Ramos (cell line): ENCODE results near the gene USP3.
"Not testable (repeated sequence)": the region's sequence is repeated elsewhere in the genome, so short reads cannot be mapped to it uniquely, and the experiment has no call there.

Source experiments
- in situ Hi-C: fragments of 300-500 bp; cut with MboI; formaldehyde crosslinking; loops from one replicate; pipeline ENCODE4 v1.14.3; 2022; ENCODE audit warnings: low sequenced_read_pairs; ENCODE audit not compliant: unreplicated experiment

Gene USP3

GRCh38 chr15:63600001-63600615, 95.7 kb downstream of the USP3 start:
- in situ Hi-C loops: loop anchor here (10.0 kb wide), 2 partner anchors 295 to 465 kb away; no protein-coding TSS in a partner anchor

- in situ Hi-C loops: loop anchor here (10.0 kb wide), 2 partner anchors 294 to 464 kb away; no protein-coding TSS in a partner anchor
Measured at GRCh38 chr15:63600616-63601025, 96.2 kb downstream of the USP3 start.

GRCh38 chr15:63601026-63601703, 96.8 kb downstream of the USP3 start:
- in situ Hi-C loops: loop anchor here (10.0 kb wide), 2 partner anchors 294 to 464 kb away; no protein-coding TSS in a partner anchor

- in situ Hi-C loops: loop anchor here (10.0 kb wide), 2 partner anchors 293 to 463 kb away; no protein-coding TSS in a partner anchor
Measured at GRCh38 chr15:63601704-63602185, 97.4 kb downstream of the USP3 start.

- in situ Hi-C loops: loop anchor here (10.0 kb wide), 2 partner anchors 292 to 462 kb away; no protein-coding TSS in a partner anchor
Measured at GRCh38 chr15:63602595-63602994, 98.2 kb downstream of the USP3 start.

- in situ Hi-C loops: loop anchor here (10.0 kb wide), 2 partner anchors 291 to 461 kb away; no protein-coding TSS in a partner anchor
Measured at GRCh38 chr15:63603516-63603915, 99.1 kb downstream of the USP3 start.

GRCh38 chr15:63604281-63604680, 99.9 kb downstream of the USP3 start:
- in situ Hi-C loops: loop anchor here (10.0 kb wide), 2 partner anchors 291 to 461 kb away; no protein-coding TSS in a partner anchor

GRCh38 chr15:63605036-63605435, 100.6 kb downstream of the USP3 start:
- in situ Hi-C loops: loop anchor here (10.0 kb wide), 2 partner anchors 290 to 460 kb away; no protein-coding TSS in a partner anchor

- in situ Hi-C loops: loop anchor here (10.0 kb wide), 2 partner anchors 289 to 459 kb away; no protein-coding TSS in a partner anchor
Measured at GRCh38 chr15:63605816-63606215, 101.4 kb downstream of the USP3 start.

- in situ Hi-C loops: loop anchor here (10.0 kb wide), 2 partner anchors 288 to 458 kb away; no protein-coding TSS in a partner anchor
Measured at GRCh38 chr15:63606308-63606707, 101.9 kb downstream of the USP3 start.

- in situ Hi-C loops: loop anchor here (10.0 kb wide), 2 partner anchors 286 to 456 kb away; no protein-coding TSS in a partner anchor
Measured at GRCh38 chr15:63608989-63609388, 104.6 kb downstream of the USP3 start.

- in situ Hi-C loops: loop anchor here (10.0 kb wide), 2 partner anchors 285 to 455 kb away; no protein-coding TSS in a partner anchor
Measured at GRCh38 chr15:63609448-63609847, 105.1 kb downstream of the USP3 start.

GRCh38 chr15:63610209-63610841, 105.9 kb downstream of the USP3 start:
- in situ Hi-C loops: no loop called here

GRCh38 chr15:63611177-63611576, 106.8 kb downstream of the USP3 start:
- in situ Hi-C loops: no loop called here

- in situ Hi-C loops: no loop called here
Measured at GRCh38 chr15:63612300-63612699, 107.9 kb downstream of the USP3 start.

- in situ Hi-C loops: no loop called here
Measured at GRCh38 chr15:63615935-63616334, 111.5 kb downstream of the USP3 start.

- in situ Hi-C loops: not testable (repeated sequence)
Measured at GRCh38 chr15:63617147-63617546, 112.8 kb downstream of the USP3 start.

GRCh38 chr15:63617627-63618026, 113.2 kb downstream of the USP3 start:
- in situ Hi-C loops: not testable (repeated sequence)

GRCh38 chr15:63620760-63621159, 116.4 kb downstream of the USP3 start:
- in situ Hi-C loops: not testable (repeated sequence)

- in situ Hi-C loops: no loop called here
Measured at GRCh38 chr15:63623232-63623969, 119.0 kb downstream of the USP3 start.
